Chondrocyte (in vitro differentiated cells): ENCODE data around the gene NOXO1. TPM values are rescaled to one million over a fixed set of nuclear protein-coding genes. Genes with fewer than 3 reads are reported as not detected.

Experiments
- DNase-seq: peaks from one replicate; pipeline ENCODE4 v3.0.0; 2021; ENCODE audit warnings: mixed read lengths, low spot score
- H3K27ac Mint-ChIP-seq: one replicate; pipeline ENCODE4 v1.8.0; 2021; ENCODE audit warnings: mild to moderate bottlenecking, moderate library complexity, mixed read lengths; ENCODE audit not compliant: unreplicated experiment
- H3K27me3 Mint-ChIP-seq: 2 replicates; pipeline ENCODE4 v1.8.0; 2021; ENCODE audit warnings: low read depth, mixed read lengths
- H3K36me3 Mint-ChIP-seq: 2 replicates; pipeline ENCODE4 v1.8.0; 2021; ENCODE audit warnings: low read depth, mixed read lengths
- H3K4me1 Mint-ChIP-seq: 2 replicates; pipeline ENCODE4 v1.8.0; 2021; ENCODE audit warnings: low read depth, mild to moderate bottlenecking, mixed read lengths
- H3K4me3 Mint-ChIP-seq: one replicate; pipeline ENCODE4 v1.8.0; 2021; ENCODE audit warnings: mild to moderate bottlenecking, moderate library complexity, mixed read lengths; ENCODE audit not compliant: unreplicated experiment
- H3K9me3 Mint-ChIP-seq: 2 replicates; pipeline ENCODE4 v1.8.0; 2021; ENCODE audit warnings: low read depth, mixed read lengths
- total RNA-seq: library from RNA; stranded (reverse); gene quantifications from 3 replicates; pipeline ENCODE4 v1.2.1, GENCODE V29; 2021
- TF ChIP-seq, protein P1 (sequence below): fragments of 200-600 bp; sonication (generic); IDR thresholded peaks from 2 replicates; pipeline ENCODE4 v1.5.0; 2021; ENCODE audit warnings: antibody characterized with exemption, mild to moderate bottlenecking, moderate library complexity

The NOXO1 gene
- total RNA-seq, 1 donor from 2014 or later = 0.25 TPM

DNA sequence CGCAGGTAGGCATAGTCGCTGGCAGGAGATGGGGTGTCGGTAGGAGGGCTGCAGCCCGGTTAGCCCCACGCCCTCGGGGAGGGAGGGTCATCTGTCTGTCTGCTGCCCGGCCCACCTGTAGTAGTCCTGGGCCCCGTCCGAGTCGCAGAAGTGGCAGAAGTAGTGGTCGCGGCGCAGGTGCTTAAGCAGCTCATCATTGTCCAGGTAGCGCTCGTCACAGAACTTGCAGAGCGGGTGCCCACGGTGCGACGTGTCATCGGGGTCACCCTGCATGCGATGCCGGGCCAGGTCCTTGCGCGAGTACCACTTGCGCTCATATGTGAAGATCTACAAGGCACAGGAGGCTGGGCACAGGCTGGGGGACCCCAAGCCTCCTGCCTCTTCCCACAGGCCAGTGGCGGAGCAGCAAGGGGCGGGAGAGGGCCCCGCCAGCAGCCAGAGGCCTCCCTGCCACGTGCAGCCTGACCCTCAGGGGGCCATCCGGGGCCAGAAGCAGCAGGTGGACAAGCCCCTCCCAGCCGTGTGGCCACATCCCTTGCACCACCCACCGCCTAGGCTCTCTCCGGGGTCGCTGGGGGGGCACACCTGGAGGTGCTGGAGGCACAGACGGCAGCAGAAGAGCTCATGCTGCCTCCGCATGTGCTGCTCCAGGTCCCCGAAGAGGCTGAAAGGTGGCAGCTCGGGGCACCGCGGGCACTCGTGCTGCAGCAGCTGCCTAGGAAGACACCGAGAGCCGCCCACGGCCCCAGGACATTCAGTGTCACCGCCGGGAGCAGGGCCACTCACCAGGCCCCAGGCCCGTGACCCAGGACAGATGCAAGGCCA, 21.3 kb upstream of the NOXO1 start:
- TF ChIP-seq, protein P1, sequence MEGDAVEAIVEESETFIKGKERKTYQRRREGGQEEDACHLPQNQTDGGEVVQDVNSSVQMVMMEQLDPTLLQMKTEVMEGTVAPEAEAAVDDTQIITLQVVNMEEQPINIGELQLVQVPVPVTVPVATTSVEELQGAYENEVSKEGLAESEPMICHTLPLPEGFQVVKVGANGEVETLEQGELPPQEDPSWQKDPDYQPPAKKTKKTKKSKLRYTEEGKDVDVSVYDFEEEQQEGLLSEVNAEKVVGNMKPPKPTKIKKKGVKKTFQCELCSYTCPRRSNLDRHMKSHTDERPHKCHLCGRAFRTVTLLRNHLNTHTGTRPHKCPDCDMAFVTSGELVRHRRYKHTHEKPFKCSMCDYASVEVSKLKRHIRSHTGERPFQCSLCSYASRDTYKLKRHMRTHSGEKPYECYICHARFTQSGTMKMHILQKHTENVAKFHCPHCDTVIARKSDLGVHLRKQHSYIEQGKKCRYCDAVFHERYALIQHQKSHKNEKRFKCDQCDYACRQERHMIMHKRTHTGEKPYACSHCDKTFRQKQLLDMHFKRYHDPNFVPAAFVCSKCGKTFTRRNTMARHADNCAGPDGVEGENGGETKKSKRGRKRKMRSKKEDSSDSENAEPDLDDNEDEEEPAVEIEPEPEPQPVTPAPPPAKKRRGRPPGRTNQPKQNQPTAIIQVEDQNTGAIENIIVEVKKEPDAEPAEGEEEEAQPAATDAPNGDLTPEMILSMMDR = no peak
- no peaks in the 10 kb centered on the region for H3K27me3 Mint-ChIP-seq
- H3K4me3 Mint-ChIP-seq = no peak overlapping the region
- no peak overlapping the region for H3K27ac Mint-ChIP-seq
- DNase-seq = no peak
- H3K36me3 Mint-ChIP-seq = peaks cover 8% of the 10 kb centered on the region
- H3K9me3 Mint-ChIP-seq = no peaks in the 10 kb centered on the region
- peaks cover 30% of the 10 kb centered on the region for H3K4me1 Mint-ChIP-seq

DNA sequence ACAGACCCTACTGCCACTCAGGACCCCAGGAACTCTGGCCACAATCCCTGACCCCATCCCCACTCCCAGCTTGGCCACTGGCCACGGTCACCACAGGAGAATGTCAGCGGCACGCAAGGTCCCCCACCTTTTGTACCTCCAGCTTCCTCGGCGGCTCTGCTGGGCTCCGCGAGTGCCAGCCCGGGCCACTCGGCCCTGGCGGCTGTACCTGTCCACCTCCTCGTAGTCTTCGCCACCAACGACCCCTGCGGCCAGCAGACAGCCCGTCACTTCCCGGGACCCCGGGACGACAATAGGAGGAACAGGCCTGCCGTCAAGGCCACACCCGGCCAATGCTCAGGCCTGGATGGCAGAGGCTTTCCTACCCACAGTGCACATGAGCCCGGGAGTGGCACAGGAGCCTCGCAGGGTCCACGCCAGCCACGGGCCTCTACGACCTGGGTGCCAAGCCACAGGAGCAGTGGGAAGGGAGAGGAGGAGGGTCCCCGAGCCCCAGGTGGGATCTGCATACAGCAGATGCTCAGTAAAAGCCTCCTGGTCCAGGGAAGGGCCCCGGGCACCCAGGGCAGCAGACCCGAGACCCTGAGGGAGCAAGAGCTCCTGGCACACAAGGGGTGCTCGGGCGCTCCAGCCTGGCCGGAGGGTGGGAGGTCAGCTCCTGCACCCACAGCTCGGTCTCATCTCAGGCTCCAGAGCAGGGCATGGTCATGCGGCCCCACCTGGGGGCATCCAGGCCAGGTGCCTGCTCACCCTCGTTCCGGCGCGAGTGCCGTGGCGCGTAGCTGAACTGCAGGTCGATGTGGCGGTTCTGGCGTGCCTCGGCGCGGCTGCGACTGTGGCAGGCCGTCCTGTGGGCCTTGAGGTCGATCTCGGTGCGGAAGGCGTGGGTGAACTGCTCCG, 20.4 kb upstream of the NOXO1 start:
- Mint-ChIP-seq H3K4me3 (no peak overlapping the region), H3K4me1 (peaks cover 21% of the 10 kb centered on the region), H3K27me3 (no peaks in the 10 kb centered on the region), H3K27ac (no peak overlapping the region), H3K9me3 (no peaks in the 10 kb centered on the region), H3K36me3 (peaks cover 11% of the 10 kb centered on the region)
- no peak for DNase-seq
- TF ChIP-seq, protein P1 = no peak

GRCh38 chr16:2001035-2001434, 19.8 kb upstream of the NOXO1 start:
- H3K9me3 Mint-ChIP-seq = no peaks in the 10 kb centered on the region
- H3K4me3 Mint-ChIP-seq = no peak overlapping the region
- no peaks in the 10 kb centered on the region for H3K27me3 Mint-ChIP-seq
- peaks cover 11% of the 10 kb centered on the region for H3K36me3 Mint-ChIP-seq
- H3K27ac Mint-ChIP-seq = no peak overlapping the region
- DNase-seq = no peak
- H3K4me1 Mint-ChIP-seq = peaks cover 16% of the 10 kb centered on the region
- TF ChIP-seq, protein P1 = no peak

- Mint-ChIP-seq H3K27me3 (no peaks in the 10 kb centered on the region), H3K36me3 (peaks cover 13% of the 10 kb centered on the region), H3K27ac (no peak overlapping the region), H3K4me3 (no peak overlapping the region), H3K4me1 (peaks cover 13% of the 10 kb centered on the region), H3K9me3 (no peaks in the 10 kb centered on the region)
- TF ChIP-seq, protein P1 = no peak
- no peak for DNase-seq
Measured at GRCh38 chr16:1999866-2000514, 18.7 kb upstream of the NOXO1 start.
